ENCODE data around the gene CLDN6.

CLDN6 gene

GRCh38 chr16:2968368-2968737, 49.6 kb downstream of the CLDN6 start:
- DNase-seq, result peak; percentile 14

- no peak for DNase-seq
Observed at GRCh38 chr16:2967721-2968161, 50.2 kb downstream of the CLDN6 start.

GRCh38 chr16:2967211-2967631, 50.8 kb downstream of the CLDN6 start:
- DNase-seq, result no peak

DNA sequence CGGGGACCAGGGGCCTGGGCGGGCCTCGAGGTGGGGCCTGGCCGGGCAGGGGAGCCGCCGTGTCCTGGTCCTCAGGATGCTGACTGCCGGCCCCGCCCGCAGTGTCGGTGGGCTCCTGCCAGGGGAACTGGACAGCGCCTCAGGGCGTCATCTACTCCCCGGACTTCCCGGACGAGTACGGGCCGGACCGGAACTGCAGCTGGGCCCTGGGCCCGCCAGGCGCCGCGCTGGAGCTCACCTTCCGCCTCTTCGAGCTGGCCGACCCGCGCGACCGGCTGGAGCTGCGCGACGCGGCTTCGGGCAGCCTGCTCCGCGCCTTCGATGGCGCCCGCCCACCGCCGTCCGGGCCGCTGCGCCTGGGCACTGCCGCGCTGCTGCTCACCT, 51.2 kb downstream of the CLDN6 start:
- DNase-seq, result no peak

- no peak for DNase-seq
Observed at GRCh38 chr16:2966043-2966807, 51.8 kb downstream of the CLDN6 start.
